Kidney (tissue), 14 donors: ENCODE data around the gene SMAD9. TPM values are rescaled to one million over a fixed set of nuclear protein-coding genes. Genes with fewer than 3 reads are reported as not detected.

Experiments used
- DNase-seq, 5 donors: peaks; one replicate each; pipeline ENCODE4 v3.0.0-alpha.2; 2013 to 2020
- FAIRE-seq: peaks from 2 replicates; lab custom pipeline; 2012; peaks lifted over from hg19 to GRCh38; lab: Jason Lieb, UNC
- H3K27ac ChIP-seq, 2 donors: one replicate each; pipeline ENCODE4 v1.7.0; 2013; ENCODE audit warnings: low read depth in 2 of 2, low read length in 2 of 2, inconsistent platforms in 1 of 2
- H3K27me3 ChIP-seq: one replicate; pipeline ENCODE4 v1.7.1; 2013; ENCODE audit warnings: low read length, inconsistent platforms; ENCODE audit not compliant: control insufficient read depth, insufficient read depth
- H3K36me3 ChIP-seq, 3 donors: one replicate each; pipeline versions ENCODE4 v1.7.0 to v1.7.1; 2013; ENCODE audit warnings: low read length in 3 of 3, control low read depth in 1 of 3, inconsistent platforms in 1 of 3; ENCODE audit not compliant: insufficient read depth in 3 of 3, control insufficient read depth in 2 of 3
- H3K4me1 ChIP-seq, 3 donors: one replicate each; pipeline versions ENCODE4 v1.7.0 to v1.7.1; 2013; ENCODE audit warnings: low read length in 3 of 3, inconsistent platforms in 1 of 3, low read depth in 1 of 3; ENCODE audit not compliant: control insufficient read depth in 2 of 3, insufficient read depth in 2 of 3
- H3K4me3 ChIP-seq, 3 donors: one replicate each; pipeline versions ENCODE4 v1.7.0 to v1.8.1; 2013; ENCODE audit warnings: low read length in 3 of 3, control low read depth in 1 of 3, inconsistent platforms in 1 of 3
- H3K9ac ChIP-seq, 3 donors: one replicate each; pipeline versions ENCODE4 v1.7.0 to v1.7.1; 2013; ENCODE audit warnings: low read length in 3 of 3, control low read depth in 1 of 3, inconsistent platforms in 1 of 3
- H3K9me3 ChIP-seq, 3 donors: one replicate each; pipeline versions ENCODE4 v1.7.0 to v1.7.1; 2013; ENCODE audit warnings: low read length in 3 of 3, control low read depth in 1 of 3, inconsistent platforms in 1 of 3; ENCODE audit not compliant: control insufficient read depth in 2 of 3, insufficient read depth in 1 of 3
- CTCF ChIP-seq: IDR thresholded peaks from 3 replicates; pipeline ENCODE4 v1.5.1; 2012; ENCODE audit warnings: mild to moderate bottlenecking, moderate library complexity, borderline replicate concordance; ENCODE audit not compliant: insufficient read depth; ENCODE audit errors: extremely low read depth
- intact Hi-C: fragments of 100-400 bp; cut with DNase I; formaldehyde crosslinking; loops from one replicate; pipeline ENCODE4 v1.11.1; 2022
- polyA plus RNA-seq: library from polyadenylated mRNA; stranded (reverse); fragments of 350-450 nt; fragmentation: Illumina TruSeq; extraction: RNeasy Lipid Tissue Mini Kit (QIAGEN cat#74804); gene quantifications from one replicate; pipeline ENCODE4 v1.2.3, GENCODE V29; 2014; ENCODE audit warnings: low read depth, low replicate concordance; ENCODE audit not compliant: insufficient read depth
- total RNA-seq: library from RNA; stranded (reverse); fragmentation: NEBNext Ultra II Directional; extraction: Animal tissue kit (Norgen Biotek cat#: 25700); gene quantifications from one replicate; pipeline ENCODE4 v1.2.1, GENCODE V29; 2021
- donor health status: control.
- donor health status: control.
- donor health status: control.
- donor health status: control.
- donor health status: control.
- donor health status: DM: yes; HTN: yes; CAD: no.
- donor health status: Normal renal cell carcinoma (clear cell type).

Gene SMAD9
- total and polyA plus RNA-seq, 2 donors from 2014 or later, result 3.5 to 13.1 TPM

- intact Hi-C loops, result no loop called here
- no peak overlapping the region for H3K9ac ChIP-seq
- TF ChIP-seq CTCF, result no peak
- peaks cover 0 to 2% (median 0%) of the 10 kb centered on the region in 3 donors for H3K4me1 ChIP-seq
- no peak overlapping the region for H3K4me3 ChIP-seq
- no peak overlapping the region for H3K27ac ChIP-seq
- H3K36me3 ChIP-seq, result peaks cover 0 to 3% (median 0%) of the 10 kb centered on the region in 3 donors
- DNase-seq (no peak), FAIRE-seq (no peak)
- no peaks in the 10 kb centered on the region for H3K9me3 ChIP-seq
- no peaks in the 10 kb centered on the region for H3K27me3 ChIP-seq
Observed at GRCh38 chr13:36859259-36859658, 60.8 kb downstream of the SMAD9 start.

- peaks cover 0 to 2% (median 0%) of the 10 kb centered on the region in 3 donors for H3K4me1 ChIP-seq
- TF ChIP-seq CTCF, result peak; percentile 52
- H3K36me3 ChIP-seq, result peaks cover 0 to 1% (median 0%) of the 10 kb centered on the region in 3 donors
- FAIRE-seq (no peak), DNase-seq (peak in 2 of 5 donors; percentile 74 to 83)
- H3K9ac ChIP-seq, result no peak overlapping the region
- H3K27me3 ChIP-seq, result no peaks in the 10 kb centered on the region
- H3K27ac ChIP-seq, result no peak overlapping the region
- H3K4me3 ChIP-seq, result no peak overlapping the region
- no peaks in the 10 kb centered on the region for H3K9me3 ChIP-seq
- intact Hi-C loops, result no loop called here
Observed at GRCh38 chr13:36858290-36858689, 61.7 kb downstream of the SMAD9 start.

GRCh38 chr13:36857253-36857652, 62.8 kb downstream of the SMAD9 start:
- DNase-seq (no peak), FAIRE-seq (no peak)
- no peak overlapping the region for H3K9ac ChIP-seq
- H3K27ac ChIP-seq, result no peak overlapping the region
- H3K4me1 ChIP-seq, result peaks cover 0 to 2% (median 0%) of the 10 kb centered on the region in 3 donors
- intact Hi-C loops, result no loop called here
- no peaks in the 10 kb centered on the region for H3K36me3 ChIP-seq
- H3K9me3 ChIP-seq, result no peaks in the 10 kb centered on the region
- TF ChIP-seq CTCF, result no peak
- H3K27me3 ChIP-seq, result no peaks in the 10 kb centered on the region
- no peak overlapping the region for H3K4me3 ChIP-seq
